Activated CD8-positive, alpha-beta T cell treated with anti-CD3 and anti-CD28 coated beads for 36 hours (primary cell): ENCODE data around the gene UBR3. TPM values are rescaled to one million over a fixed set of nuclear protein-coding genes. Genes with fewer than 3 reads are reported as not detected.

Source experiments
- ATAC-seq: fragments of 200-7000 bp; cut with Tn5 transposase; one replicate; pipeline ENCODE4 v1.10.0; 2021; ENCODE audit warnings: mild to moderate bottlenecking, moderate library complexity
- CTCF ChIA-PET: fragments of 350-600 bp; sonication (Branson Sonifier 250); formaldehyde crosslinking; loops from one replicate; lab custom pipeline; 2021; ENCODE audit warnings: antibody characterized with exemption; lab: Charles Lee
- POLR2A ChIA-PET: fragments of 350-600 bp; sonication (Branson Sonifier 250); formaldehyde crosslinking; loops from one replicate; lab custom pipeline; 2021; ENCODE audit warnings: antibody characterized with exemption; lab: Charles Lee
- DNase-seq: peaks from one replicate; pipeline ENCODE4 v3.0.0-alpha.2; 2020
- H3K27ac Mint-ChIP-seq: one replicate; pipeline ENCODE4 v1.8.0; 2021; ENCODE audit warnings: mild to moderate bottlenecking, mixed read lengths
- H3K27me3 Mint-ChIP-seq: one replicate; pipeline ENCODE4 v1.8.0; 2021; ENCODE audit warnings: mixed read lengths
- H3K36me3 Mint-ChIP-seq: one replicate; pipeline ENCODE4 v1.8.0; 2021; ENCODE audit warnings: low read depth, mixed read lengths
- H3K4me1 Mint-ChIP-seq: one replicate; pipeline ENCODE4 v1.8.0; 2021; ENCODE audit warnings: low read depth, mixed read lengths
- H3K4me3 Mint-ChIP-seq: one replicate; pipeline ENCODE4 v1.8.0; 2021; ENCODE audit warnings: mild to moderate bottlenecking, moderate library complexity, mixed read lengths
- H3K9me3 Mint-ChIP-seq: one replicate; pipeline ENCODE4 v1.8.0; 2021; ENCODE audit warnings: mixed read lengths
- CTCF ChIP-seq: fragments of 200-600 bp; IDR thresholded peaks from one replicate; pipeline ENCODE4 v1.8.0; 2022; ENCODE audit warnings: antibody characterized with exemption, mild to moderate bottlenecking
- intact Hi-C: fragments of 100-400 bp; cut with micrococcal nuclease; formaldehyde crosslinking; loops from one replicate; pipeline ENCODE4 v1.10.0; 2022
- total RNA-seq, 2 experiments: library from RNA; stranded (reverse); gene quantifications; one replicate each; pipeline ENCODE4 v1.2.3, GENCODE V29; 2021

Gene UBR3
- total RNA-seq, 2 experiments from 2014 or later, result 14.0 to 15.7 TPM

- Mint-ChIP-seq H3K36me3 (peaks cover 22% of the 10 kb centered on the region), H3K4me3 (no peak overlapping the region), H3K27me3 (no peaks in the 10 kb centered on the region), H3K27ac (no peak overlapping the region), H3K9me3 (peaks cover 2% of the 10 kb centered on the region), H3K4me1 (peaks cover 2% of the 10 kb centered on the region)
- no peak for ATAC-seq
- intact Hi-C loops, result no loop called here
- DNase-seq, result no peak
- CTCF ChIA-PET, result no interaction called here
- no peak for TF ChIP-seq CTCF
- POLR2A ChIA-PET, result no interaction called here
Observed at GRCh38 chr2:170076189-170076588, 248.9 kb downstream of the UBR3 start.

- POLR2A ChIA-PET, result no interaction called here
- Mint-ChIP-seq H3K27me3 (no peaks in the 10 kb centered on the region), H3K4me3 (no peak overlapping the region), H3K4me1 (peaks cover 2% of the 10 kb centered on the region), H3K27ac (no peak overlapping the region), H3K36me3 (peaks cover 19% of the 10 kb centered on the region), H3K9me3 (no peaks in the 10 kb centered on the region)
- no peak for TF ChIP-seq CTCF
- DNase-seq, result no peak
- intact Hi-C loops, result no loop called here
- CTCF ChIA-PET, result no interaction called here
- ATAC-seq, result no peak
Observed at GRCh38 chr2:170077830-170078569, 250.7 kb downstream of the UBR3 start.

- ATAC-seq, result no peak
- Mint-ChIP-seq H3K4me1 (no peaks in the 10 kb centered on the region), H3K9me3 (no peaks in the 10 kb centered on the region), H3K4me3 (no peak overlapping the region), H3K36me3 (peaks cover 6% of the 10 kb centered on the region), H3K27me3 (no peaks in the 10 kb centered on the region), H3K27ac (no peak overlapping the region)
- CTCF ChIA-PET, result no interaction called here
- TF ChIP-seq CTCF, result no peak
- POLR2A ChIA-PET, result no interaction called here
- DNase-seq, result no peak
- intact Hi-C loops, result no loop called here
Observed at GRCh38 chr2:170084820-170085491, 257.7 kb downstream of the UBR3 start.

- ChIA-PET CTCF (no interaction called here), POLR2A (no interaction called here)
- H3K4me1 Mint-ChIP-seq, result no peaks in the 10 kb centered on the region
- no peak for ATAC-seq
- no peak overlapping the region for H3K27ac Mint-ChIP-seq
- no peak overlapping the region for H3K4me3 Mint-ChIP-seq
- DNase-seq, result no peak
- no peaks in the 10 kb centered on the region for H3K9me3 Mint-ChIP-seq
- H3K27me3 Mint-ChIP-seq, result no peaks in the 10 kb centered on the region
- intact Hi-C loops, result no loop called here
- peaks cover 6% of the 10 kb centered on the region for H3K36me3 Mint-ChIP-seq
- no peak for TF ChIP-seq CTCF
Observed at GRCh38 chr2:170086117-170086688, 258.9 kb downstream of the UBR3 start.

- no peak for ATAC-seq
- ChIA-PET CTCF (no interaction called here), POLR2A (no interaction called here)
- Mint-ChIP-seq H3K4me3 (no peak overlapping the region), H3K27ac (no peak overlapping the region), H3K4me1 (no peaks in the 10 kb centered on the region), H3K9me3 (peaks cover under 1% of the 10 kb centered on the region), H3K27me3 (no peaks in the 10 kb centered on the region), H3K36me3 (peaks cover 3% of the 10 kb centered on the region)
- no peak for TF ChIP-seq CTCF
- no peak for DNase-seq
- intact Hi-C loops, result no loop called here
Observed at GRCh38 chr2:170086751-170087412, 259.6 kb downstream of the UBR3 start.
